HUES64 (cell line): Measurements from ENCODE around the gene PSEN2.

Experiments used
- H3K27ac ChIP-seq: 2 replicates; pipeline ENCODE4 v1.7.0; 2013; ENCODE audit warnings: low read depth, low read length, inconsistent platforms
- H3K27me3 ChIP-seq: 2 replicates; pipeline ENCODE4 v1.6.1; 2013; ENCODE audit warnings: mild to moderate bottlenecking, low read length; ENCODE audit not compliant: insufficient read depth
- H3K36me3 ChIP-seq: 2 replicates; pipeline ENCODE4 v1.6.1; 2013; ENCODE audit warnings: mild to moderate bottlenecking, low read length; ENCODE audit not compliant: insufficient read depth
- H3K4me1 ChIP-seq: 2 replicates; pipeline ENCODE4 v1.6.1; 2013; ENCODE audit warnings: mild to moderate bottlenecking, low read length, moderate library complexity; ENCODE audit not compliant: insufficient read depth
- H3K4me3 ChIP-seq: 2 replicates; pipeline ENCODE4 v1.5.1; 2013; ENCODE audit warnings: mild to moderate bottlenecking, low read length, moderate library complexity
- H3K9ac ChIP-seq: 2 replicates; pipeline ENCODE4 v1.6.1; 2013; ENCODE audit warnings: mild to moderate bottlenecking, low read depth, low read length
- H3K9me3 ChIP-seq: 2 replicates; pipeline ENCODE4 v1.6.1; 2013; ENCODE audit warnings: low read depth, low read length; ENCODE audit not compliant: insufficient read depth
- WGBS: fragments of 150-250, 120-280 bp; methylation state at CpG from one replicate; pipeline ENCODE4 v1.1.7; 2013; ENCODE audit warnings: missing lambda C conversion rate; 5-methylcytosine and 5-hydroxymethylcytosine counted together

PSEN2 gene

DNA sequence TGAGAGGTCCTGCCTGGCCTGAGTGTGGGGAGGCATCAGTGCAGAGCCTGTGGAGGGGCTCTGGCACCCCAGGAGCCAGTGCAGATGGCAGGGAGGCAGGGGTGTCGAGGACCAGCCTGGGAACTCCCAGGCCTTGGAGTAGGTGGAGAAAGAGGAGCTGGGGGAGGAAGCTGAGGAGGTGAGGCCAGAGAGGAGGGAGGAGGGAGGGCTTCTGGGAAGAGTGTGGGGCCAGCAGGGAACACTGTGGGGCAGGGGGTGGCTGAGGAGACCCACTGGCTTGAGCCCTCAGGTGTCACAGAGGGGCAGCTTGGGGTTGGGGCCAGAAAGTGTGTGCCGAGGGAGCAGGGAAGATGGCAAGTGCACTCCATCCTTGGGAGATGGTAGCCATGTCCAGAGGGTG is 73.5 kb downstream of the PSEN2 start:
- Histone ChIP-seq H3K4me3 (no peak overlapping the region), H3K9me3 (no peaks in the 10 kb centered on the region), H3K4me1 (peaks cover 16% of the 10 kb centered on the region), H3K27me3 (peaks cover 8% of the 10 kb centered on the region), H3K36me3 (no peaks in the 10 kb centered on the region), H3K27ac (no peak overlapping the region), H3K9ac (no peak overlapping the region)
- 91% methylated on average over 2 of the region's 2 CpGs for WGBS

DNA sequence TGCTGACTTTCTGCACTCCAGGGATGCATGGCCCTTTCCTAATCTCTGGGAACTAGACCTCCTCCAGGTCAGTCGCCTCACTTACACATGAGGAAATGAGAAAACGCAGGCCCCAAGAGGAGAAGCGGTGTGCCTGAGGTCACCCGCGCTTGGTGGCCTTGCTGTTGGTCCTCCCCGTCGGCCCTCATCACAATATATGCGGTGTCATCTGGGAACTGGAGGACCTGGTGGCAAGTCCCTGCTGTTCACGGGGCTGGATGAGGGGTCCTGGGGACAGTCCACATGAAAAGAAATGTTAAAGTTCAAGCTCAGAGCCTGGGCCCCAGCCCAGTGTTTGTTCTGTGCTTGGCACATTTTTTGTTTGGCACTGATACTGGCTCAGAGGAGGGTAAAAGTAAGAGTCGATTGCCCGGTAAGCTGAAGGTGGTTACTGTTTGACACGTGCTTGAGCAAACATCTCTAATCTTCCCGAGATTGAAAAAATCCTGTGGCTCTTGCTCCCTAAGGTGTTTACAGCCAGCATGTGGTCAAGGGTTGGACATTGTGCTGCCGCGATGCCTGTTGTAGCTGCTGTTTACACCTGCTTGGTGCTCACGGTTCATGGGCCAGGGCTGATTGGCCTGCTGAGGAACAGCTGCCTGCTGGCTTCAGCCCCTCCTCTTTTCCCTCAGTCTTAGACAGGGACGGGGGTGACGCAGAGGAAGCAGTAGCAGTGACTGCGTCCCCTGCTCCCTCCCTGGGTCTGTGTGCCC is 74.9 kb downstream of the PSEN2 start:
- no peak overlapping the region for H3K27ac ChIP-seq
- peaks cover 8% of the 10 kb centered on the region for H3K27me3 ChIP-seq
- H3K4me1 ChIP-seq: peaks cover 13% of the 10 kb centered on the region
- 68% methylated on average over 19 of the region's 19 CpGs for WGBS
- no peaks in the 10 kb centered on the region for H3K36me3 ChIP-seq
- no peak overlapping the region for H3K4me3 ChIP-seq
- H3K9me3 ChIP-seq: no peaks in the 10 kb centered on the region
- H3K9ac ChIP-seq: no peak overlapping the region
